Nucleus accumbens (tissue), 56 donors: ENCODE data around the gene FANCD2OS.
"Not testable (repeated sequence)": the region's sequence is repeated elsewhere in the genome, so short reads cannot be mapped to it uniquely, and the experiment has no call there.

ENCODE experiments used
- DNase-seq, 56 donors: peaks; one replicate each; lab custom pipeline; 2025; lab: John Stamatoyannopoulos, UW

Gene FANCD2OS

GRCh38 chr3:10108091-10108490 lies at the start of gene FANCD2OS:
TSS of gene FANCD2OS (minus strand) at chr3:10108255. CDS start at chr3:10104774, 3,481 bp downstream.
- no peak for DNase-seq

GRCh38 chr3:10157031-10157430 lies 49.0 kb upstream of the FANCD2OS start:
- DNase-seq, result no peak

GRCh38 chr3:10155658-10156057 lies 47.6 kb upstream of the FANCD2OS start:
- no peak for DNase-seq

GRCh38 chr3:10155123-10155472 lies 47.0 kb upstream of the FANCD2OS start:
- DNase-seq, result no peak

GRCh38 chr3:10154335-10155122 lies 46.5 kb upstream of the FANCD2OS start:
- no peak for DNase-seq

DNA sequence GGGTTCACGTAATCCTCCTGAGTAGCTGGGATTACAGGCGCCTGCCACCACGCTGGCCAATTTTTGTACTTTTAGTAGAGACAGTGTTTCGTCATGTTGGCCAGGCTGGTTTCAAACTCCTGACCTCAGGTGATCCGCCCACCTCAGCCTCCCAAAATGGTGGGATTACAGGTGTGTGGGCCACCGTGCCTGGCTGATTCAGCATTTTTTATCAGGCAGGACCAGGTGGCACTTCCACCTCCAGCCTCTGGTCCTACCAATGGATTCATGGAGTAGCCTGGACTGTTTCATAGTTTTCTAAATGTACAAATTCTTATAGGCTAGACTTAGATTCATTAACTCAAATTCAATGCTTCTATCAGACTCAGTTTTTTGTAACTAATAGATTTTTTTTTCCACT lies 42.9 kb upstream of the FANCD2OS start:
- no peak for DNase-seq

GRCh38 chr3:10149226-10149625 lies 41.2 kb upstream of the FANCD2OS start:
- no peak for DNase-seq

DNA sequence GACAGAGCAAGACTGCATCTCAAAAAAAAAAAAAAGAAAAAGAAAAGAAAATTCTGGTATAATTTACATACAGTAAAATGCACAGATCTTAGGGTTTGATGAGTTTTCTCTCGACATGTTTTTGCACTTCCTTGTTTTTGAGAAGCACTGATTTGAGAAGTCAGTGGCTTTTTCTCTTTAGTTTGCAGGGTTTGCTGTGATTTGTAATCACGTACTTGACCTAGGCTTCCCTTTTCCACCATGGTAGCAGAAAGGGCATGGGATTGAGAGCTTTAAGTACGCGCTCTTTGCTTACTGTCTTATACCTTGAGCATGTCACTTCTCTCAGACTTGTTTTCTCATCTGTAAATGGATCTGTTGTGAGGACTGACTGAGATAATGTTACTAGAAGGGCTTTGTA lies 37.6 kb upstream of the FANCD2OS start:
- no peak for DNase-seq

GRCh38 chr3:10142707-10143560 lies 34.9 kb upstream of the FANCD2OS start:
- DNase-seq, result no peak

DNA sequence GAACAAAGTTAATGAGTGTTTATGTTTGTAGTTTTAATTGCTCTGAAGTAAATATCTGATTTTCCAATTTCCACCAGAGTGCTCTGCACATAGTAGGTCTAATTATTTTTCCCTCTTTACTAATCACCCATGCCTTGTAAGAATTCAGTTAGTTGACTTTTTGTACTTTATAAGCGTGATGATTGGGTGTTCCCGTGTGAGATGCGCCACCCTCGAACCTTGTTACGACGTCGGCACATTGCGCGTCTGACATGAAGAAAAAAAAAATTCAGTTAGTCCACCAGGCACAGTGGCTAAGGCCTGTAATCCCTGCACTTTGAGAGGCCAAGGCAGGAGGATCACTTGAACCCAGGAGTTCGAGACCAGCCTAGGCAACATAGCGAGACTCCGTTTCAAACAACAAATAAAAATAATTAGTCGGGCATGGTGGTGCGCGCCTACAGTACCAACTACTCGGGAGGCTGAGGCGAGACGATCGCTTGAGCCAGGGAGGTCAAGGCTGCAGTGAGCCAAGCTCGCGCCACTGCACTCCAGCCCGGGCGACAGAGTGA lies 33.0 kb upstream of the FANCD2OS start:
- DNase-seq, result no peak

GRCh38 chr3:10137178-10137577 lies 29.1 kb upstream of the FANCD2OS start:
- DNase-seq, result no peak

DNA sequence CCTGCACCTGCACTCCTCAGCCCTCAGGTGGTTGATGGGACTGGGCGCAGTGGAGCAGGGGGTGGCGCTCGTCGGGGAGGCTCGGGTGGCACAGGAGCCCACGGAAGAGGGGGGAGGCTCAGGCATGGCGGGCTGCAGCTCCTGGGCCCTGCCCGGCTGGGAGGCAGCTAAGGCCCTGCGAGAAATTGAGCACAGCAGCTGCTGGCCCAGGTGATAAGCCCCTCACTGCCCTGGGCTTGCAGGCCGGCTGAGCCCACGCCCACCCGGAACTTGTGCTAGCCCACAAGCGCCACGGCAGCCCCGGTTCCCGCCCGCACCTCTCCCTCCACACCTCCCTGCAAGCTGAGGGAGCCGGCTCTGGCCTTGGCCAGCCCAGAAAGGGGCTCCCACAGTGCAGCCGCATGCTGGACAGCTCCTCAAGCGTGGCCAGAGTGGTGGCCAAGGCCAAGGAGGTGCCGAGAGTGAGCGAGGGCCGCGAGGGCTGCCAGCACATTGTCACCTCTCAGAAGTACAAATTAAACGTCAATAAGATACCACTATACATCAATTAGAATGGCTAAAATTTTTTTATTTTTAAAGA lies 28.5 kb upstream of the FANCD2OS start:
- DNase-seq, result no peak

GRCh38 chr3:10135872-10136271 lies 27.8 kb upstream of the FANCD2OS start:
- DNase-seq, result not testable (repeated sequence)

- no peak for DNase-seq
Observed at GRCh38 chr3:10122724-10123123, 14.7 kb upstream of the FANCD2OS start.

- no peak for DNase-seq
Observed at GRCh38 chr3:10121064-10121463, 13.0 kb upstream of the FANCD2OS start.

- DNase-seq, result no peak
Observed at GRCh38 chr3:10119376-10119775, 11.3 kb upstream of the FANCD2OS start.

GRCh38 chr3:10116928-10117327 lies 8.9 kb upstream of the FANCD2OS start:
- no peak for DNase-seq

- DNase-seq, result no peak
Observed at GRCh38 chr3:10116138-10116460, 8.0 kb upstream of the FANCD2OS start.

GRCh38 chr3:10115326-10116137 lies 7.5 kb upstream of the FANCD2OS start, which contains the start of gene BRK1:
TSS of gene BRK1 (plus strand) at chr3:10115675. CDS start at chr3:10115702, 27 bp downstream.
- DNase-seq, result peak in 55 of 56 donors; percentile 73 to 95 (median 89)

DNA sequence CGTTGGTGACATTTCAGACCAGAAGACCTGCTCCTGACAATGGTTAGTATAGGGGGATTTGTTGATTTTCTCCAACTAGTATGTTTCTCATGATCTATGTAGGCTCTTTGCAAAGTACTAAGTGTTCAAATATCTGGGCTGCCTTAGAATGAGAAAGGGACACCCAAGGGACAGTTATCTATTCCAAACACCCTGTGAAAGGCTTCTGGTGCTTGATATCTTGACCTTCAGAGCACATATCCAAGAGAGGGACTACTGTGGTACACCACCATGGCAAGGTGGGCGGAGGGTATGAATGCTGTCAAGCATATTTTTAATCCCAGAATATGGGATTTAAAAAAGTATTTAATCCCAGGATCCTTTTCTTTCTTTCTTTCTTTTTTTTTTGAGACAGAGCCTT lies 1.1 kb downstream of the FANCD2OS start:
- DNase-seq, result no peak
